ENCODE results near the gene CDC7. TPM values are rescaled to one million over a fixed set of nuclear protein-coding genes. Genes with fewer than 3 reads are reported as not detected.

Gene CDC7
- total and polyA plus RNA-seq, 2 donors (not counting 1 experiment from before 2014, with no cell fraction given): 3.9 to 7.4 TPM

- Mint-ChIP-seq H3K4me1 (peaks cover 10% of the 10 kb centered on the region), H3K27ac (no peak overlapping the region), H3K4me3 (no peak overlapping the region), H3K9me3 (ENCODE audit: insufficient read depth) (peaks cover 2% of the 10 kb centered on the region), H3K27me3 (peaks cover 18% of the 10 kb centered on the region)
- POLR2A ChIA-PET: no interaction called here
- ATAC-seq (ENCODE audit: low read depth) (no peak), DNase-seq (no peak)
- H3K27ac ChIP-seq (ENCODE audit: low read length in 2 of 2): no peak overlapping the region
- 90% methylated on average over 18 of the region's 18 CpGs for WGBS (ENCODE audit: insufficient coverage)
- no peak overlapping the region for H3K9ac ChIP-seq (ENCODE audit: low read length)
- H2AFZ ChIP-seq (ENCODE audit: insufficient read depth, low read depth, low read length, poor library complexity, severe bottlenecking): no peak overlapping the region
- no peak overlapping the region for H3K4me3 ChIP-seq (ENCODE audit: control extremely low read depth in 1 of 5, extremely low read depth in 1 of 5, insufficient read depth in 1 of 5, low read depth in 2 of 5, low read length in 4 of 5)
- no peak for TF ChIP-seq CTCF (IDR thresholded peaks at IDR 0.05)
- no peak for TF ChIP-seq EZH2 (IDR thresholded peaks at IDR 0.05; ENCODE audit: borderline replicate concordance, insufficient read depth, low read depth, low read length, poor library complexity, severe bottlenecking)
- peaks cover 0 to 8% (median 0%) of the 10 kb centered on the region in 3 donors for H3K9me3 ChIP-seq (ENCODE audit: control extremely low read depth in 1 of 3, control insufficient read depth in 2 of 3, insufficient read depth in 1 of 3, low read length in 2 of 3)
- peaks cover 12 to 15% of the 10 kb centered on the region in 2 donors for H3K4me1 ChIP-seq (ENCODE audit: control insufficient read depth in 2 of 2, insufficient read depth in 2 of 2, low read length in 2 of 2)
- intact Hi-C loops (cut with micrococcal nuclease): no loop called here
- H3K4me2 ChIP-seq (replicated peaks; ENCODE audit: low read depth, low read length, poor library complexity, severe bottlenecking): no peak overlapping the region
- no peaks in the 10 kb centered on the region for H3K79me2 ChIP-seq (ENCODE audit: control insufficient read depth, insufficient read depth, low read length)
- peaks cover 0 to 3% (median 0%) of the 10 kb centered on the region in 4 experiments for H3K27me3 ChIP-seq (replicated peaks in 1 of 4; ENCODE audit: control extremely low read depth in 1 of 4, control insufficient read depth in 3 of 4, insufficient read depth in 4 of 4, low read length in 3 of 4)
- no peaks in the 10 kb centered on the region for H3K36me3 ChIP-seq (replicated peaks in 1 of 2; ENCODE audit: control extremely low read depth in 1 of 2, control insufficient read depth in 1 of 2, extremely low read depth in 1 of 2, insufficient read depth in 2 of 2, low read length in 1 of 2)
- CTCF ChIA-PET: no interaction called here
- no peaks in the 10 kb centered on the region for H4K20me1 ChIP-seq (ENCODE audit: control insufficient read depth, insufficient read depth, low read length, poor library complexity, severe bottlenecking)
Observed at GRCh38 chr1:91546301-91546581, 45.6 kb downstream of the CDC7 start.

- Mint-ChIP-seq H3K27ac (no peak overlapping the region), H3K4me1 (peaks cover 10% of the 10 kb centered on the region), H3K4me3 (no peak overlapping the region), H3K27me3 (peaks cover 18% of the 10 kb centered on the region), H3K9me3 (ENCODE audit: insufficient read depth) (peaks cover 2% of the 10 kb centered on the region)
- DNase-seq (no peak), ATAC-seq (ENCODE audit: low read depth) (no peak)
- whole genome bisulfite sequencing (ENCODE audit: insufficient coverage): 89% methylated on average over 19 of the region's 19 CpGs
- H3K9me3 ChIP-seq (ENCODE audit: control extremely low read depth in 1 of 3, control insufficient read depth in 2 of 3, insufficient read depth in 1 of 3, low read length in 2 of 3): peaks cover 0 to 8% (median 0%) of the 10 kb centered on the region in 3 donors
- CTCF ChIA-PET: no interaction called here
- no peak for TF ChIP-seq CTCF (IDR thresholded peaks at IDR 0.05)
- H3K9ac ChIP-seq (ENCODE audit: low read length): no peak overlapping the region
- H4K20me1 ChIP-seq (ENCODE audit: control insufficient read depth, insufficient read depth, low read length, poor library complexity, severe bottlenecking): no peaks in the 10 kb centered on the region
- peaks cover 0 to 3% (median 0%) of the 10 kb centered on the region in 4 experiments for H3K27me3 ChIP-seq (replicated peaks in 1 of 4; ENCODE audit: control extremely low read depth in 1 of 4, control insufficient read depth in 3 of 4, insufficient read depth in 4 of 4, low read length in 3 of 4)
- intact Hi-C loops (cut with micrococcal nuclease): no loop called here
- no peaks in the 10 kb centered on the region for H3K79me2 ChIP-seq (ENCODE audit: control insufficient read depth, insufficient read depth, low read length)
- peaks cover 12 to 15% of the 10 kb centered on the region in 2 donors for H3K4me1 ChIP-seq (ENCODE audit: control insufficient read depth in 2 of 2, insufficient read depth in 2 of 2, low read length in 2 of 2)
- no peak overlapping the region for H3K4me2 ChIP-seq (replicated peaks; ENCODE audit: low read depth, low read length, poor library complexity, severe bottlenecking)
- no peaks in the 10 kb centered on the region for H3K36me3 ChIP-seq (replicated peaks in 1 of 2; ENCODE audit: control extremely low read depth in 1 of 2, control insufficient read depth in 1 of 2, extremely low read depth in 1 of 2, insufficient read depth in 2 of 2, low read length in 1 of 2)
- POLR2A ChIA-PET: no interaction called here
- no peak overlapping the region for H3K4me3 ChIP-seq (ENCODE audit: control extremely low read depth in 1 of 5, extremely low read depth in 1 of 5, insufficient read depth in 1 of 5, low read depth in 2 of 5, low read length in 4 of 5)
- no peak overlapping the region for H3K27ac ChIP-seq (ENCODE audit: low read length in 2 of 2)
- no peak overlapping the region for H2AFZ ChIP-seq (ENCODE audit: insufficient read depth, low read depth, low read length, poor library complexity, severe bottlenecking)
Observed at GRCh38 chr1:91546876-91547275, 46.2 kb downstream of the CDC7 start.

All from B cell (primary cell).